Ectodermal cell (in vitro differentiated cells): ENCODE measurements around the gene OR2C1. TPM values are rescaled to one million over a fixed set of nuclear protein-coding genes. Genes with fewer than 3 reads are reported as not detected.

ENCODE experiments used
- H3K27ac ChIP-seq: 2 replicates; pipeline ENCODE4 v1.7.0; 2013; ENCODE audit warnings: mild to moderate bottlenecking, low read depth, low read length; ENCODE audit not compliant: insufficient read depth, poor library complexity, severe bottlenecking
- H3K27me3 ChIP-seq: 2 replicates; pipeline ENCODE4 v1.7.0; 2013; ENCODE audit warnings: mild to moderate bottlenecking, low read length; ENCODE audit not compliant: insufficient read depth, control insufficient read depth, poor library complexity, severe bottlenecking
- H3K36me3 ChIP-seq: one replicate; pipeline ENCODE4 v1.7.0; 2013; ENCODE audit warnings: low read length; ENCODE audit not compliant: control insufficient read depth, insufficient read depth
- H3K4me1 ChIP-seq: one replicate; pipeline ENCODE4 v1.7.0; 2013; ENCODE audit warnings: low read length; ENCODE audit not compliant: control insufficient read depth, insufficient read depth
- H3K4me3 ChIP-seq: 2 replicates; pipeline ENCODE4 v1.7.0; 2013; ENCODE audit warnings: low read depth, low read length, control low read depth; ENCODE audit not compliant: insufficient read depth
- H3K9me3 ChIP-seq: 2 replicates; pipeline ENCODE4 v1.7.0; 2013; ENCODE audit warnings: mild to moderate bottlenecking, low read length, moderate library complexity; ENCODE audit not compliant: control insufficient read depth
- WGBS, 2 experiments: methylation state at CpG; one replicate each; pipeline ENCODE4 v1.1.7; 2013; ENCODE audit warnings: missing lambda C conversion rate in 2 of 2; 5-methylcytosine and 5-hydroxymethylcytosine counted together
- polyA plus RNA-seq, 4 experiments: library from polyadenylated mRNA; stranded (reverse); fragments of 50-300 nt; gene quantifications; one replicate each; pipeline ENCODE4 v1.2.3, GENCODE V29; 2013

OR2C1 gene
- not detected for polyA plus RNA-seq (2013, experiment 1 of 4)
- 0.23 TPM for polyA plus RNA-seq (2013, experiment 2 of 4)
- not detected for polyA plus RNA-seq (2013, experiment 3 of 4)
- polyA plus RNA-seq (2013, experiment 4 of 4), result not detected

- no peak within 1 kb of the TSS for H3K27ac ChIP-seq
- no peaks in the 10 kb centered on the region for H3K4me1 ChIP-seq
- H3K4me3 ChIP-seq, result no peak within 1 kb of the TSS
- WGBS, 2 experiments, result 75 to 80% methylated on average over 3 of the region's 3 CpGs
- no peaks in the 10 kb centered on the region for H3K27me3 ChIP-seq
- no peaks in the 10 kb centered on the region for H3K9me3 ChIP-seq
- no peaks in the 10 kb centered on the region for H3K36me3 ChIP-seq
Observed at GRCh38 chr16:3355589-3355988, at the start of gene OR2C1. Gene OR2C1 (plus strand): TSS chr16:3355889. CDS start chr16:3355941, 52 bp downstream.

GRCh38 chr16:3306078-3306477 lies 49.6 kb upstream of the OR2C1 start:
- Histone ChIP-seq H3K9me3 (peaks cover 12% of the 10 kb centered on the region), H3K27me3 (peaks cover 7% of the 10 kb centered on the region), H3K4me3 (peak overlapping the region; percentile 54), H3K27ac (no peak overlapping the region), H3K36me3 (peaks cover 25% of the 10 kb centered on the region), H3K4me1 (peaks cover 2% of the 10 kb centered on the region)
- WGBS, 2 experiments, result 80 to 81% methylated on average over 11 of the region's 11 CpGs

- H3K27ac ChIP-seq, result no peak overlapping the region
- H3K36me3 ChIP-seq, result peaks cover 58% of the 10 kb centered on the region
- no peak overlapping the region for H3K4me3 ChIP-seq
- no peaks in the 10 kb centered on the region for H3K27me3 ChIP-seq
- H3K9me3 ChIP-seq, result peaks cover 4% of the 10 kb centered on the region
- 92 to 94% methylated on average over 4 of the region's 4 CpGs for WGBS, 2 experiments
- H3K4me1 ChIP-seq, result no peaks in the 10 kb centered on the region
Observed at GRCh38 chr16:3311496-3311895, 44.2 kb upstream of the OR2C1 start.

GRCh38 chr16:3317315-3317999 lies 38.2 kb upstream of the OR2C1 start:
- no peaks in the 10 kb centered on the region for H3K4me1 ChIP-seq
- H3K4me3 ChIP-seq, result no peak overlapping the region
- WGBS, 2 experiments, result 93% methylated on average over 3 of the region's 3 CpGs
- peaks cover 19% of the 10 kb centered on the region for H3K9me3 ChIP-seq
- H3K27ac ChIP-seq, result no peak overlapping the region
- no peaks in the 10 kb centered on the region for H3K27me3 ChIP-seq
- peaks cover 40% of the 10 kb centered on the region for H3K36me3 ChIP-seq

- no peak overlapping the region for H3K27ac ChIP-seq
- peaks cover 17% of the 10 kb centered on the region for H3K9me3 ChIP-seq
- H3K36me3 ChIP-seq, result peaks cover 14% of the 10 kb centered on the region
- 62 to 65% methylated on average over 2 of the region's 2 CpGs for WGBS, 2 experiments
- no peaks in the 10 kb centered on the region for H3K27me3 ChIP-seq
- H3K4me3 ChIP-seq, result no peak overlapping the region
- H3K4me1 ChIP-seq, result no peaks in the 10 kb centered on the region
Observed at GRCh38 chr16:3321816-3322215, 33.9 kb upstream of the OR2C1 start.

- Histone ChIP-seq H3K4me1 (no peaks in the 10 kb centered on the region), H3K4me3 (no peak overlapping the region), H3K36me3 (no peaks in the 10 kb centered on the region), H3K9me3 (no peaks in the 10 kb centered on the region), H3K27ac (no peak overlapping the region), H3K27me3 (no peaks in the 10 kb centered on the region)
- WGBS, 2 experiments, result 83 to 85% methylated on average over 4 of the region's 4 CpGs
Observed at GRCh38 chr16:3327514-3327913, 28.2 kb upstream of the OR2C1 start.

- no peaks in the 10 kb centered on the region for H3K4me1 ChIP-seq
- H3K4me3 ChIP-seq, result no peak overlapping the region
- no peaks in the 10 kb centered on the region for H3K9me3 ChIP-seq
- WGBS, 2 experiments, result 71 to 83% methylated on average over 2 to 3 of the region's 3 CpGs
- no peaks in the 10 kb centered on the region for H3K27me3 ChIP-seq
- H3K36me3 ChIP-seq, result no peaks in the 10 kb centered on the region
- H3K27ac ChIP-seq, result no peak overlapping the region
Observed at GRCh38 chr16:3328104-3328503, 27.6 kb upstream of the OR2C1 start.

GRCh38 chr16:3328643-3329042 lies 27.0 kb upstream of the OR2C1 start:
- Histone ChIP-seq H3K4me3 (no peak overlapping the region), H3K9me3 (no peaks in the 10 kb centered on the region), H3K4me1 (no peaks in the 10 kb centered on the region), H3K27ac (no peak overlapping the region), H3K27me3 (no peaks in the 10 kb centered on the region), H3K36me3 (no peaks in the 10 kb centered on the region)
- whole genome bisulfite sequencing, 2 experiments, result 62 to 68% methylated on average over 2 of the region's 2 CpGs

- 66 to 70% methylated on average over 2 of the region's 2 CpGs for WGBS, 2 experiments
Observed at GRCh38 chr16:3346041-3346440, 9.6 kb upstream of the OR2C1 start.

GRCh38 chr16:3347586-3347985 lies 8.1 kb upstream of the OR2C1 start:
- Histone ChIP-seq H3K9me3 (no peaks in the 10 kb centered on the region), H3K27ac (no peak overlapping the region), H3K4me3 (no peak overlapping the region), H3K4me1 (no peaks in the 10 kb centered on the region), H3K36me3 (no peaks in the 10 kb centered on the region), H3K27me3 (no peaks in the 10 kb centered on the region)
- 76 to 84% methylated on average over 6 of the region's 10 CpGs for WGBS, 2 experiments

More at GRCh38 chr16:3346041-3346440, 9.6 kb upstream of the OR2C1 start:
- Histone ChIP-seq H3K4me3 (no peak overlapping the region), H3K27me3 (no peaks in the 10 kb centered on the region), H3K36me3 (no peaks in the 10 kb centered on the region), H3K4me1 (no peaks in the 10 kb centered on the region), H3K27ac (no peak overlapping the region), H3K9me3 (no peaks in the 10 kb centered on the region)
